H1 (cell line): Measurements from ENCODE around the gene VSTM2B. TPM values are rescaled to one million over a fixed set of nuclear protein-coding genes. Genes with fewer than 3 reads are reported as not detected.
"Not testable (repeated sequence)": the region's sequence is repeated elsewhere in the genome, so short reads cannot be mapped to it uniquely, and the experiment has no call there.

Experiments used
- CTCF ChIA-PET: fragments of 300-600 bp; sonication (Branson Sonifier 250); formaldehyde crosslinking; loops from one replicate; lab custom pipeline; 2021; ENCODE audit not compliant: partially characterized antibody; lab: Charles Lee
- POLR2A ChIA-PET: fragments of 300-600 bp; sonication (Branson Sonifier 250); formaldehyde crosslinking; loops from one replicate; lab custom pipeline; 2021; ENCODE audit warnings: inconsistent platforms; ENCODE audit not compliant: partially characterized antibody; lab: Charles Lee
- DNase-seq, 2 experiments: peaks; one replicate each; pipeline versions ENCODE4 v3.0.0 to v3.0.0-alpha.2; 2010 to 2022; ENCODE audit warnings: low spot score in 2 of 2, low read depth in 1 of 2, mixed read lengths in 1 of 2
- FAIRE-seq: peaks from 2 replicates; lab custom pipeline; 2011; peaks lifted over from hg19 to GRCh38; lab: Jason Lieb, UNC
- H2AFZ ChIP-seq: 2 replicates; pipeline ENCODE4 v1.8.1; 2012; ENCODE audit warnings: low read length, inconsistent platforms
- H2AK5ac ChIP-seq: 2 replicates; pipeline ENCODE4 v1.6.1; 2013; ENCODE audit warnings: low read depth, low read length
- H2BK120ac ChIP-seq: replicated peaks from 2 replicates; pipeline ENCODE3; 2013; ENCODE audit warnings: low read depth, low read length, inconsistent platforms
- H2BK12ac ChIP-seq: 2 replicates; pipeline ENCODE4 v1.6.1; 2013; ENCODE audit warnings: low read depth, low read length
- H2BK15ac ChIP-seq: 2 replicates; pipeline ENCODE4 v1.6.1; 2013; ENCODE audit warnings: low read length
- H2BK20ac ChIP-seq: 2 replicates; pipeline ENCODE4 v1.6.1; 2013; ENCODE audit warnings: low read length
- H2BK5ac ChIP-seq: 2 replicates; pipeline ENCODE4 v1.6.1; 2013; ENCODE audit warnings: low read depth, low read length
- H3K14ac ChIP-seq: 2 replicates; pipeline ENCODE4 v1.6.1; 2013; ENCODE audit warnings: inconsistent platforms; ENCODE audit not compliant: insufficient read length
- H3K18ac ChIP-seq: 2 replicates; pipeline ENCODE4 v1.6.1; 2013; ENCODE audit warnings: low read length; ENCODE audit errors: extremely low read depth
- H3K23ac ChIP-seq: 2 replicates; pipeline ENCODE4 v1.6.1; 2013; ENCODE audit warnings: inconsistent platforms; ENCODE audit not compliant: insufficient read length
- H3K23me2 ChIP-seq: 2 replicates; pipeline ENCODE4 v1.6.1; 2013; ENCODE audit warnings: low read depth, low read length
- H3K27ac ChIP-seq: 2 replicates; pipeline ENCODE4 v1.6.1; 2011; ENCODE audit warnings: low read depth, low read length, inconsistent platforms
- H3K27me3 ChIP-seq, 4 experiments: replicated peaks in 1 of 4; 1 replicate in 1 of 4; 2 replicates in 3 of 4; pipeline versions ENCODE4 v1.6.1 to v1.8.1; 2011 to 2013; ENCODE audit warnings: low read length in 3 of 4, mild to moderate bottlenecking in 3 of 4, inconsistent platforms in 2 of 4, mixed read lengths in 2 of 4, moderate library complexity in 1 of 4; ENCODE audit not compliant: control insufficient read depth in 3 of 4, insufficient read depth in 3 of 4; ENCODE audit errors: extremely low read depth in 1 of 4
- H3K36me3 ChIP-seq, 4 experiments: 2 replicates each; pipeline versions ENCODE4 v1.6.1 to v1.8.1; 2011 to 2013; ENCODE audit warnings: mild to moderate bottlenecking in 4 of 4, low read length in 3 of 4, moderate library complexity in 2 of 4, control low read depth in 1 of 4, inconsistent platforms in 1 of 4; ENCODE audit not compliant: insufficient read depth in 4 of 4, control insufficient read depth in 2 of 4
- H3K4ac ChIP-seq: replicated peaks from 2 replicates; pipeline ENCODE3; 2013; ENCODE audit warnings: low read length, low read depth, mixed read lengths, inconsistent platforms; ENCODE audit not compliant: insufficient read length
- H3K4me1 ChIP-seq, 4 experiments: replicated peaks in 1 of 4; 1 replicate in 1 of 4; 2 replicates in 3 of 4; pipeline versions ENCODE4 v1.6.1 to v1.8.1; 2011 to 2013; ENCODE audit warnings: low read length in 3 of 4, inconsistent platforms in 2 of 4, mixed read lengths in 1 of 4; ENCODE audit not compliant: insufficient read depth in 4 of 4, control insufficient read depth in 3 of 4
- H3K4me2 ChIP-seq, 2 experiments: 2 replicates each; pipeline versions ENCODE4 v1.6.1 to v1.8.1; 2011 to 2013; ENCODE audit warnings: low read depth in 2 of 2, low read length in 2 of 2, control low read depth in 1 of 2, inconsistent platforms in 1 of 2, mild to moderate bottlenecking in 1 of 2; ENCODE audit not compliant: insufficient read depth in 1 of 2
- H3K4me3 ChIP-seq, 4 experiments: fragments of 200-600, 300-600 bp in 1 of 4; sonication (generic), shearing (Covaris generic), sonication (Bioruptor Twin) in 1 of 4; 2 replicates each; pipeline versions ENCODE4 v1.5.1 to v1.8.1; 2011 to 2016; ENCODE audit warnings: low read length in 4 of 4, low read depth in 3 of 4, control low read depth in 2 of 4, inconsistent platforms in 2 of 4, mild to moderate bottlenecking in 2 of 4, mixed read lengths in 1 of 4, moderate library complexity in 1 of 4; ENCODE audit not compliant: insufficient read depth in 2 of 4; ENCODE audit errors: extremely low read depth in 1 of 4
- H3K56ac ChIP-seq: replicated peaks from 2 replicates; pipeline ENCODE3; 2013; ENCODE audit warnings: low read depth, mild to moderate bottlenecking, mixed read lengths, low read length, inconsistent platforms; ENCODE audit not compliant: insufficient read length
- H3K79me1 ChIP-seq: 2 replicates; pipeline ENCODE4 v1.6.1; 2013; ENCODE audit warnings: low read depth, low read length, control low read depth
- H3K79me2 ChIP-seq, 2 experiments: 2 replicates each; pipeline versions ENCODE4 v1.6.1 to v1.8.1; 2012 to 2013; ENCODE audit warnings: low read length in 2 of 2, mild to moderate bottlenecking in 2 of 2, inconsistent platforms in 1 of 2; ENCODE audit not compliant: insufficient read depth in 2 of 2, control insufficient read depth in 1 of 2
- H3K9ac ChIP-seq, 4 experiments: replicated peaks in 1 of 4; 1 replicate in 1 of 4; 2 replicates in 3 of 4; pipeline versions ENCODE4 v1.6.1 to v1.8.1; 2011 to 2013; ENCODE audit warnings: low read depth in 3 of 4, low read length in 3 of 4, control low read depth in 2 of 4, mild to moderate bottlenecking in 2 of 4, moderate library complexity in 2 of 4, inconsistent platforms in 1 of 4; ENCODE audit errors: extremely low read depth in 1 of 4
- H3K9me3 ChIP-seq, 2 experiments: 2 replicates each; pipeline versions ENCODE4 v1.6.1 to v1.8.1; 2012 to 2013; ENCODE audit warnings: mild to moderate bottlenecking in 2 of 2, moderate library complexity in 2 of 2, control low read depth in 1 of 2, inconsistent platforms in 1 of 2, low read depth in 1 of 2, low read length in 1 of 2, mixed read lengths in 1 of 2; ENCODE audit not compliant: insufficient read depth in 2 of 2
- H4K20me1 ChIP-seq, 2 experiments: replicated peaks in 1 of 2; 2 replicates each; pipeline versions ENCODE3 to v1.8.1; 2011 to 2013; ENCODE audit warnings: inconsistent platforms in 2 of 2, low read length in 2 of 2, mild to moderate bottlenecking in 1 of 2; ENCODE audit not compliant: insufficient read depth in 2 of 2, control insufficient read depth in 1 of 2
- H4K5ac ChIP-seq: 2 replicates; pipeline ENCODE4 v1.6.1; 2013; ENCODE audit warnings: low read length, low read depth, mixed read lengths, inconsistent platforms; ENCODE audit not compliant: insufficient read length
- H4K8ac ChIP-seq: 2 replicates; pipeline ENCODE4 v1.8.0; 2013; ENCODE audit warnings: mild to moderate bottlenecking, moderate library complexity, low read length, inconsistent platforms; ENCODE audit not compliant: insufficient read depth; ENCODE audit errors: extremely low read depth
- H4K91ac ChIP-seq: replicated peaks from 2 replicates; pipeline ENCODE3; 2013; ENCODE audit warnings: low read length, mixed read lengths, inconsistent platforms; ENCODE audit not compliant: insufficient read length
- WGBS, 2 experiments: shearing (Covaris generic) in 1 of 2; methylation state at CpG; one replicate each; pipeline versions ENCODE4 v1.1.6 to v1.1.7; 2013 to 2015; ENCODE audit warnings: low lambda C conversion rate in 2 of 2, mixed read lengths in 2 of 2, inconsistent platforms in 1 of 2, low coverage in 1 of 2, missing lambda C conversion rate in 1 of 2; ENCODE audit not compliant: insufficient replicate concordance in 2 of 2, insufficient coverage in 1 of 2, insufficient read length in 1 of 2; ENCODE audit errors: extremely low coverage in 1 of 2, missing lambda C conversion rate in 1 of 2; 5-methylcytosine and 5-hydroxymethylcytosine counted together
- polyA plus RNA-seq, 7 experiments: library from polyadenylated mRNA; depleted of rRNA in 3 of 7; stranded (reverse) in 5 of 7; unstranded in 2 of 7; fragments of >200 nt in 5 of 7; fragments of 200-250 nt in 2 of 7; gene quantifications; 1 replicate in 5 of 7; 2 replicates in 1 of 7; 4 replicates in 1 of 7; pipeline versions ENCODE4 v1.2.1 to v1.2.3, GENCODE V29; 2011 to 2013; ENCODE audit warnings: missing spikeins in 2 of 7, mixed read lengths in 2 of 7
- total RNA-seq: library from RNA; stranded (reverse); fragmentation: NEBNext Ultra II Directional; extraction: Animal tissue kit (Norgen Biotek cat#: 25700); gene quantifications from 2 replicates; pipeline ENCODE4 v1.2.1, GENCODE V29; 2021

Gene VSTM2B
- total and polyA plus RNA-seq, 2 of the 8 experiments (the other 6 are each of a cell fraction or from before 2014, with no cell fraction given): 0.82 to 1.5 TPM

DNA sequence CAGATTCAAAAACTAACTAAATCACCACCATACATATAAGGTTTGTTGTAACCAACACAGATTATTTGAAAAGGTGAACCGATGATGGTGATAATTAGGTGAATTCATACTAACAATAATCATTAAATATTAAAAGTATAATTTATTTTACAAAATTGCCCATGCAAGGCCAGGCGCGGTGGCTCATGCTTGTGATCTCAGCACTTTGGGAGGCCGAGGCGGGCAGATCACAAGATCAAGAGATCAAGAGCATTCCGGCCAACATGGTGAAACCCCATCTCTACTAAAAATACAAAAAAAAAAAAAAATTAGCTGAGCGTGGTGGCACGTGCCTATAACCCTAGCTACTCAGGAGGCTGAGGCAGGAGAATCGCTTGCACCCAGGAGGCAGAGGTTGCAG lies 38.8 kb upstream of the VSTM2B start:
- H2AK5ac ChIP-seq, H3K23me2 ChIP-seq, POLR2A ChIA-PET, H3K27ac ChIP-seq, H2BK120ac ChIP-seq, H3K23ac ChIP-seq, H4K8ac ChIP-seq, H2AFZ ChIP-seq, H3K9me3 ChIP-seq, H3K14ac ChIP-seq, H3K79me2 ChIP-seq, FAIRE-seq, H4K20me1 ChIP-seq, H3K4me2 ChIP-seq, H3K9ac ChIP-seq, H2BK20ac ChIP-seq, H3K18ac ChIP-seq, H2BK12ac ChIP-seq, H3K4ac ChIP-seq, H4K5ac ChIP-seq, H3K56ac ChIP-seq, H3K27me3 ChIP-seq, H3K4me3 ChIP-seq, H2BK15ac ChIP-seq, H3K36me3 ChIP-seq, H3K79me1 ChIP-seq, H3K4me1 ChIP-seq, H2BK5ac ChIP-seq, H4K91ac ChIP-seq, DNase-seq: not testable (repeated sequence)
- 89% methylated on average over 8 of the region's 9 CpGs; no CpG with 5 or more reads in 1 of the 2 experiments for WGBS, 2 experiments
- CTCF ChIA-PET: interaction anchor here (0.6 to 0.8 kb wide), 3 partner anchors 9 to 129 kb away, joined by 3 to 4 read pairs (median 3); no protein-coding TSS in a partner anchor
